GM19463 (cell line): Measurements from ENCODE around the gene GNAI3.

ENCODE experiments used
- ATAC-seq: cut with Tn5 transposase; IDR thresholded peaks from one replicate; pipeline ENCODE4 v1.9.1; 2021; ENCODE audit warnings: mild to moderate bottlenecking, moderate library complexity; ENCODE audit not compliant: unreplicated experiment

Gene GNAI3

DNA sequence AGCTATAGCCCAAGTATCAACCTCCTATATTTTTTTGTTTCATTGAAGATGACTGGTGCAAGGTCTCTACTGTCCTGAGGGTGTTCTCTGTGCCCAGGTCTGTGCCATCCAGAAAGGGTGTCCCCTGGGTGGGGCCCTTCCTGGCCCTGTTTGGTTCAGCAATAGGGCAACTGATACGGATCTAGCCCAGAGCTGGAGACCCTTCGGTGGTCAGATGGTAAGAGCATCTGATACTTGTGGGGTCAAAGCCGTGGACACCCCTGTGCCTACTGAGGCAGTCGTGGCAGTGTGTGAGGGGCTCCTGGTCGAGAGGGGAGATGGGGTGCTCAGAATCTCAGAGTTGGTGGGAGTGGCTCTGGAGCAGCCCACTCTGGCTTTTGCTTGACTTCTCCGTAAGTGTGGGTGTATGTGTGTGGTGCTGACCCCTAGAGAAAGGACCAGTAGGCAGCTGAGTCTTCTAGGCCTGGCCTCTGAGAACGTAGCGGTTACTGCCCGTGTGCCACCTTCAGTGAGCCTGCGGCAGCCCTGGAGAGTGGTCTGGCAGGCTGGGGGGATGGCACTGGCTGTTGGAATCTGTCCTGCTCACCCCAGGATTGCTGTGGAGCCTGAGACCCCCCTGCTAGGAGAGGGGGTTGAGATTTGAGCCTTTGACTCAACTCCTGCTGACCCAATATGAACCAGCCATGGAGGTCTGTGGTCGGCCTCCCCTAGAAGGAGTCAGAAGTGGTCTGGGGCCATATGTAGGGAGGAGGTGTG is 73.9 kb downstream of the GNAI3 start:
- no peak for ATAC-seq

DNA sequence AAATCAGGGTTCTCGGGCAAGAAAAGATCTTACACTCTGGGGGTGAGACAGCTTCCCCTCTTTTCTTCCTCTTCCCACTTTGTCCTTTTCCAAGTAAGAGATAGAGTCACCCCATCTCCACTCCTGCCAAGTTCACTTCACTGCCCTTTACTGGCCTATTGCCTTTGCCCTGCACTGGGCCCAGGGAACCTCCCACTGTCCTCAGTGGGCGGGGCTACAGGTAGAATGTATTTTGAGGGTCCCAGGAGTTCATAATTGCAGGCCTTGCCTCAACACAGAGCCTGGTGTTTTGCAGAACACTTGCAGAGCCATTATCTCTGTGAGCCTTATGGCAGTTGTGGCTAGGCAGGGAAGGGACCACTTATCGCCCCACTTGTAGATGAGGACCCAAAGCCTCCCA is 74.5 kb downstream of the GNAI3 start:
- no peak for ATAC-seq

GRCh38 chr1:109623601-109624161 is 75.3 kb downstream of the GNAI3 start:
- no peak for ATAC-seq

DNA sequence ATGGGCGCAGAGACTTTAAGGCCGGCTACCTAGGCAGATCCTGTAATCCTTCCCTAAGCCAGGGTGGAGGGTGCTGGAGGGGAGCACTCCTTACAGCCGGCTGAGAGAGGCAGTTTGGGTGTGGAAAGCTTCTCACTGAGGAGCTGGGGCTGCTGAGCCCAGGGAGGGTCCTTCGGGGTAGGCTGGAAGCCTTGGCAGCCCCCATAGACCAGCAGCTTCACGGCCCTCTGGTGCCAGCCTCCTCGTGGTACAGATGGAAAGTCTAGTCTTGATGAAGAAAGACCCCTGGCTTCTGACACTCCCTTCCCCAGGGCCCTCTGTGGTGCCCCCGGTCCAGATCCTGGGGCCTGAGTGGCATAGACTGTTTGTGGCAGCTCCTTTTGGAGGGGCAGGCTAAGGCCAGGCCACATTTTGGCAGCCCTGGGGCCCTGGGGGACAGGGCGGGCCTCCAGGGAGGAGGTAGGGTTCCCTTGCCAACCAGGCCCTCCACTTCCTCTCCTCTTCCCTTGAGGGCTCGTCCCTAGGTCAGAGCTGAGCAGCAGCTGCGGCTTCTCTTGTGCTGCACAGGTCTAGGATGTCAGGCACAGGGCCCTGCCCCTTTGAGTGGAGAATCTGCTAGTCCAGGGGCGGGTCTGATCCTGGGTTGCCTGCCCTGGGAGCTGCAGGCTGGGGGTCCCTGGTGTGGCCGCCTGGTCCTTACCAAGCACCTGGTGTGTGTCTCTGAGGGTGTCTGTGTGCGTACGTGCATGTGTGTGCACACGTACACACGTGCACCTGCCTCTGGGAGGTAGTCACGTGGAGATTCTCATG is 76.0 kb downstream of the GNAI3 start:
- ATAC-seq: no peak

- ATAC-seq: no peak
These were observed 76.8 kb downstream of the GNAI3 start for GRCh38 chr1:109625176-109625575.

DNA sequence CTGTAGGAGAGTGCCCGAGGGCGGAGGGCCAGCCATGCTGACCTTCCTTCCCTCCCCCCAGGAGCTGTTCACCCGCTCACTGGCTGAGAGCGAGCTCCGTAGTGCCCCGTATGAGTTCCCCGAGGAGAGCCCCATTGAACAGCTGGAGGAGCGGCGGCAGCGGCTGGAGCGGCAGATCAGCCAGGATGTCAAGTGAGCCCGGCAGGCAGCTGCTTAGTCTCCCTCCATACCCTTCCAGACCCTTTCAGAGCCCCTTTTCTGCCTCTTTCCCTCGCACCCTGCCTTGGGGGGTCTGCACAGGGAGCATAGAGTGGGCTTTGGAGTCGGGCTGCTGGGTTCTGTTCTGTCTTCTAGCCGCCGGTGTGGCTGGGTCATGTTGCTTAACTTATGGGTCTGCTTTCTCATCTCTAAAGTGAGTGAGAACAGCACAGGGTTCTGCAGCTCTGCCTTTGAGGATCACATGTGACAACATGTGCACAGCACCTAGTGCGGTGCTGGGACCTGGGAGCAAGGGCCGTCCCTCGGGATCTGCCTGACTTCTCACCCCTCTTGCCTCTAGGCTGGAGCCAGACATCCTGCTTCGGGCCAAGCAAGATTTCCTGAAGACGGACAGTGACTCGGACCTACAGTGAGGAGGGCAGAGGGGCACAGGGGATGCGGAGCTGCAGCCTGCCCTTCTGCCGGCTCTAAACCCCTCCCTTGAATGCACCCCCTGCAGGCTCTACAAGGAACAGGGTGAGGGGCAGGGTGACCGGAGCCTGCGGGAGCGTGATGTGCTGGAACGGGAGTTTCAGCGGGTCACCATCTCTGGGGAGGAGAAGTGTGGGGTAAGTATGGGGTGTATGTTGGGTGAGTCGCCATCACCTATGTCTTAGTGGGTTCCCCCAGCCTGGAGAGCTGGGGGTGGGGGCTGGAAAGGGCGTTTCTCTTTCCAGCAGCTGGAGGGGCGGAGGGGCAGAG is 77.5 kb downstream of the GNAI3 start:
- no peak for ATAC-seq

DNA sequence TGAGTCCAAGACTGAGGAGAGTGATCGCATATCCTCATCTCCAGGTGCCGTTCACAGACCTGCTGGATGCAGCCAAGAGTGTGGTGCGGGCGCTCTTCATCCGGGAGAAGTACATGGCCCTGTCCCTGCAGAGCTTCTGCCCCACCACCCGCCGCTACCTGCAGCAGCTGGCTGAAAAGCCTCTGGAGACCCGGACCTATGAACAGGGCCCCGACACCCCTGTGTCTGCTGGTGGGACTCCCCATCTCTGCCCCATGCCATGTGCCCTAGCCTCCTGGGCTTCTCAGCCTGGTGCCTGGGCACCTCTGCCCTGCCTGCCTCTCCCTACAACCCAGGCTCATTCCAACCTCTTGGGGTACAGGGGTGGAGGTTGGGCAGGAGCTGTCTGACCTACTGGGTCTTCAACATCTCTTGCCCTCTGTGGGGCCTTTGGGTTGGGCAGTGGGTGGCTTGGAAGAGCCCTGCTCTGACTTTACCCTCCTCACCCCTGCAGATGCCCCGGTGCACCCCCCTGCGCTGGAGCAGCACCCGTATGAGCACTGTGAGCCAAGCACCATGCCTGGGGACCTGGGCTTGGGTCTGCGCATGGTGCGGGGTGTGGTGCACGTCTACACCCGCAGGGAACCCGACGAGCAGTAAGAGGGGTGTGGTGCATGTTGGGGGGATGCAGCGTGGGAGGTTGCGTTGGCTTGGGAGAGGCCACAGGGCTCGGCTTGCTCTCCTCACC is 78.4 kb downstream of the GNAI3 start:
- no peak for ATAC-seq

DNA sequence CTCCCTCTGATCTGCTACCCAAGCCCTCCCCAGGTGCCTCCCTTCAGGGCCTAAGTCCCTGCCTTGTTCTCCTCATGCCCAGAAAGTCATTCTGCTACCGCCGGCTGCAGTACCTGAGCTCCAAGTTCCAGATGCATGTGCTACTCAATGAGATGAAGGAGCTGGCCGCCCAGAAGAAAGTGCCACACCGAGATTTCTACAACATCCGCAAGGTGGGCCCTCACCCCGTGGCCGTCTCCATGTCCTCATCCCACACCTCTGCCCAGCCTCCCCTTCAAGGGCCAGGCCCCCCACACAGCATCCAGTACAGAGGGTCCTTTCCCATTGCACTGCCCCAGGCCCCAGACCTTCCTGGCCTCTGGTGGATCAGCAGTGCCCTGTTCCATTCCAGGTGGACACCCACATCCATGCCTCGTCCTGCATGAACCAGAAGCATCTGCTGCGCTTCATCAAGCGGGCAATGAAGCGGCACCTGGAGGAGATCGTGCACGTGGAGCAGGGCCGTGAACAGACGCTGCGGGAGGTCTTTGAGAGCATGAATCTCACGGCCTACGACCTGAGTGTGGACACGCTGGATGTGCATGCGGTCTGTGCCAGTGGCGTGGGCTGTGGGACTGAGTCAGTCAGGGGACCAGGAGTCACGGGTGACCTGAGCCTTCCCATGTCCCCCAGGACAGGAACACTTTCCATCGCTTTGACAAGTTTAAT is 79.4 kb downstream of the GNAI3 start:
- no peak for ATAC-seq

DNA sequence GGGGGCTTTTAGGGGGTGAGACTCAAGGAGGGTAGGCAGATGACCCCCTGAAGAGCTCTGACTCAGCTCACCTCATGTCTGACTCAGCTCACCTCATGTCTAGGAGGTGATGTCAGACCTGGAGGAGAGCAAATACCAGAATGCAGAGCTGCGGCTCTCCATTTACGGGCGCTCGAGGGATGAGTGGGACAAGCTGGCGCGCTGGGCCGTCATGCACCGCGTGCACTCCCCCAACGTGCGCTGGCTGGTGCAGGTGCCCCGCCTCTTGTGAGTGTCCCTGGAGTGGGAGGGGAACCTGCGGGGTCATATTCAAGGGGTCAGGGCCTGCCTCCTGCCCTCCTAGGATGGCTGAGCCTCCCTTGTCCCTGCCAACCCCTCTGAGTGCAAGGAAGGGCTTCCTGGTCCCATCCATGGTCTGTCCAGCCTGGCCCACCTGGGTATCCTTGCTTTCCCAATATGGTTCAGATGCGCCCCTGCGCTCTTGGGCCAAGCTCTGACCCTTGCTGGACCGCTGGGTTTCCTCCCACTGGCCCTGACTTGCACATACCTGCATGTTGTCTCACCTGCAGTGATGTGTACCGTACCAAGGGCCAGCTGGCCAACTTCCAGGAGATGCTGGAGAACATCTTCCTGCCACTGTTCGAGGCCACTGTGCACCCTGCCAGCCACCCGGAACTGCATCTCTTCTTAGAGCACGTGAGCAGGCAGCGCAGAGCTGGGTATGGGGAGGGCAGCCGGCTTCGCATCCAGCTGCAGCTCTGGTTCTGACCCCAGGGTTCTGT is 80.3 kb downstream of the GNAI3 start:
- ATAC-seq: no peak

- ATAC-seq: no peak
These were observed 81.1 kb downstream of the GNAI3 start for GRCh38 chr1:109629372-109630030.

GRCh38 chr1:109630081-109630897 is 81.9 kb downstream of the GNAI3 start:
- ATAC-seq: no peak

DNA sequence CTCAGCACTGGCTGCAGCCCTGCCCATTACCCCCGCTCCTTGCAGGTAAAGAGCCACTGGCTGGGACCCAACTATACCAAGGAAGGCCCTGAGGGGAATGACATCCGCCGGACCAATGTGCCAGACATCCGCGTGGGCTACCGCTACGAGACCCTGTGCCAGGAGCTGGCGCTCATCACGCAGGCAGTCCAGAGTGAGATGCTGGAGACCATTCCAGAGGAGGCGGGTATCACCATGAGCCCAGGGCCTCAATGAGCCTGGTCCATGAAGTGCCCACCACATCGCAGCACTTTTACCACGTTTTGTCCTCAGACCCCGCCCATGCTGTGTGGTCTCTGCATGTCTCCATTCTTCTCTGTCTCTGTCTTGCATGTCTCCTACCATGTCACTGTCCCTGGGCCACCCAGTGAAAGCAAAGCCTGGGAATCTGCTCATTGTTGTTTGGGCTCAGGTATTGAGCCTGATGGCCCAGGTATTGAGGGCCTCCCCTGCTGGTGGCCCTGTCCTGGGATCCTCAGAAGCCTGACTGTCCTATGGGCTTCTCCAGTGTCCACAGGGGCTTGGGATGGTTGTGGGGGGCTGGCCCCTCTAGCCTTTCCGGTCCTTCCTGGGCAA is 82.6 kb downstream of the GNAI3 start:
- ATAC-seq: no peak

DNA sequence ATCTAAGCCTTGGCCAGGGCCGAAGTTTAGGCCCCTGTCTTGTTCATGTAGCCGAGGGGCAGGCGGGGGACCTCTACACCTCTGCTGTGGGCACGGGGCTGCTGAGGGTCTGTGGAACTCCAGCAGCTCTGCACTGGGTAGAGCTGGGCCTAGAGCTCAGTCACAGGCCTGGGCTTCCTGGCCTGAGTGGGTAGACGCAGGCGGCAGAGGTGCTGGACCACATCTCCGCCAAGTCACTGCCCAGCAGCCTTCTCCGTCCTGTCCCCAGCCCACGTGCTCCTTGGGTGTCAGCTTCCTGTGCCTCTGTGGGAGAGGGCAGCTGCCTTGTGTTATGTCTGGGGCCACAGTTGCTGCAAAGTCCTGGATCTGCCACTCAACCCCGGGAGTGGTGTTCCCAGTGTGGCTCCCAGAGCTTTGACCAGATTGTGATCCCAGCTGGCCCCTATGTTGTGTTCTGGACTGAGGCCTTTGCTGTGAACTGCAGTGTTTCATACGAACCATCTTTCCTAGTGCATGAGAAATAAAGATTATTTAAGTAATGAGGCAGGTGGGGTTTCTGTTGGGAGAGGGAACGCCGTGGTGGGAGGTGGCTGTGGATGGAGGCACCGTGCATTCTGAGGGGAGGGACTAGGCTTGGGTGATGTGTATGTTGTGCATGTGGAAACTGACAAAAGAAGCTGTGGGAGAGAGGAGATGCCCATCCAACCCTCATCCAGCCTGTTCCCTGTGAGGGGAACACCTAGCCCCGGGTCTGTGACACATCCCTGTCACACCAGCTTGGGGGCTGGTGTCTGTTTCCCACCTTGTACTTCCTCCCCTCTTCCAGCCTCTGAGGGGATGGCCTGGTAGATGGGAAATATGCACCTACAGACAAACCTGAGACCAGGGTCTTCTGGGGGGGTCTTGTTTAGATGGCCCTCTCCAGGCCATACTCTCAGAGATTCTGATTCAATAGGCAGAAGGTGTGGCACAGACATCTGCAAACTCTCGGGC is 83.4 kb downstream of the GNAI3 start:
- ATAC-seq: no peak

GRCh38 chr1:109632671-109633346 is 84.4 kb downstream of the GNAI3 start:
- ATAC-seq: no peak

DNA sequence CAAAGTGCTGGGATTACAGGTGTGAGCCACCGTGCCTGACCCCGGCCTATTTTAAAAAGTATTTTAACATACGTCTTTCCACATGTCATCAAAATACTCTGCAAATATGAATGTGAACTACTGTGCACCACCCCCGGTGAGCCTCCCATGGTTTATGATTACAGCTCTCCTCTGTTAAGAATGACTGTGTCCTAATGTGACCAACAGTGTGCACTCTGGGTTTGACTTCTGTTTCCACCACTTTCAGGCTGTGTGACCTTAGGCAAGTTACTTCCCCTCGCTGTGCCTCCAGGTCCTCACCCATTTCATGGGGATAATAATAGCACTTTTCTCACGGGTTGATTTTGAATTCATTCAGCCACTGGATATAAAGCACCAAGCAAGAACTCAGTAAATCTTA is 85.9 kb downstream of the GNAI3 start:
- ATAC-seq: no peak
